BE2C (cell line): ENCODE data around the gene CSF2.
"Not testable (repeated sequence)": the region's sequence is repeated elsewhere in the genome, so short reads cannot be mapped to it uniquely, and the experiment has no call there.

Experiments
- DNase-seq: peaks from one replicate; pipeline ENCODE4 v3.0.0-alpha.2; 2020
- H3K27me3 ChIP-seq: fragments of 250-450 bp; sonication (Bioruptor Pico); 2 replicates; pipeline ENCODE4 v1.5.1; 2020; ENCODE audit warnings: mild to moderate bottlenecking
- H3K36me3 ChIP-seq: fragments of 250-450 bp; sonication (Bioruptor Pico); 2 replicates; pipeline ENCODE4 v1.5.1; 2020; ENCODE audit warnings: mild to moderate bottlenecking
- H3K4me1 ChIP-seq: fragments of 250-450 bp; sonication (Bioruptor Pico); 2 replicates; pipeline ENCODE4 v1.5.1; 2020
- H3K4me3 ChIP-seq: 2 replicates; pipeline ENCODE4 v1.5.1; 2011; ENCODE audit warnings: low read depth, low read length
- H3K9me3 ChIP-seq: fragments of 250-450 bp; sonication (Bioruptor Pico); 2 replicates; pipeline ENCODE4 v1.5.1; 2020
- CTCF ChIP-seq: IDR thresholded peaks from 2 replicates; pipeline ENCODE4 v1.5.1; 2012; ENCODE audit warnings: mild to moderate bottlenecking, low read depth, low read length

CSF2 gene

GRCh38 chr5:132103969-132104391 is 30.4 kb downstream of the CSF2 start:
- H3K9me3 ChIP-seq, result no peaks in the 10 kb centered on the region
- no peaks in the 10 kb centered on the region for H3K36me3 ChIP-seq
- no peak for DNase-seq
- peaks cover 29% of the 10 kb centered on the region for H3K4me1 ChIP-seq
- no peak for TF ChIP-seq CTCF
- no peaks in the 10 kb centered on the region for H3K27me3 ChIP-seq
- H3K4me3 ChIP-seq, result no peak overlapping the region

- no peaks in the 10 kb centered on the region for H3K36me3 ChIP-seq
- no peak for TF ChIP-seq CTCF
- DNase-seq, result no peak
- H3K4me1 ChIP-seq, result peaks cover 29% of the 10 kb centered on the region
- no peaks in the 10 kb centered on the region for H3K27me3 ChIP-seq
- H3K4me3 ChIP-seq, result no peak overlapping the region
- H3K9me3 ChIP-seq, result no peaks in the 10 kb centered on the region
Measured at GRCh38 chr5:132104556-132104955, 31.0 kb downstream of the CSF2 start.

- Histone ChIP-seq H3K36me3 (no peaks in the 10 kb centered on the region), H3K27me3 (no peaks in the 10 kb centered on the region), H3K4me3 (no peak overlapping the region), H3K9me3 (no peaks in the 10 kb centered on the region), H3K4me1 (peaks cover 29% of the 10 kb centered on the region)
- DNase-seq, result peak; percentile 77
- TF ChIP-seq CTCF, result no peak
Measured at GRCh38 chr5:132105688-132106087, 32.1 kb downstream of the CSF2 start.

DNA sequence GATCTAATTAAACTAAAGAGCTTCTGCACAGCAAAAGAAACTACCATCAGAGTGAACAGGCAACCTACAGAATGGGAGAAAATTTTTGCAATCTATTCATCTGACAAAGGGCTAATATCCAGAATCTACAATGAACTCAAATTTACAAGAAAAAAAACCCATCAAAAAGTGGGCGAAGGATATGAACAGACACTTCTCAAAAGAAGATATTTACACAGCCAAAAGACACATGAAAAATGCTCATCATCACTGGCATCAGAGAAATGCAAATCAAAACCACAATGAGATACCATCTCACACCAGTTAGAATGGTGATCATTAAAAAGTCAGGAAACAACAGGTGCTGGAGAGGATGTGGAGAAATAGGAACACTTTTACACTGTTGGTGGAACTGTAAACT is 34.9 kb downstream of the CSF2 start:
- not testable (repeated sequence) for DNase-seq, H3K27me3 ChIP-seq, H3K4me3 ChIP-seq, H3K9me3 ChIP-seq, H3K36me3 ChIP-seq
- peaks cover 17% of the 10 kb centered on the region for H3K4me1 ChIP-seq

- not testable (repeated sequence) for H3K36me3 ChIP-seq, H3K9me3 ChIP-seq, DNase-seq, H3K4me3 ChIP-seq, H3K27me3 ChIP-seq
- peaks cover 14% of the 10 kb centered on the region for H3K4me1 ChIP-seq
Measured at GRCh38 chr5:132108957-132109356, 35.4 kb downstream of the CSF2 start.

- Histone ChIP-seq H3K27me3 (no peaks in the 10 kb centered on the region), H3K9me3 (no peaks in the 10 kb centered on the region), H3K4me1 (peaks cover 10% of the 10 kb centered on the region), H3K4me3 (no peak overlapping the region), H3K36me3 (no peaks in the 10 kb centered on the region)
- no peak for TF ChIP-seq CTCF
- DNase-seq, result no peak
Measured at GRCh38 chr5:132109494-132110053, 36.0 kb downstream of the CSF2 start.

GRCh38 chr5:132110195-132110594 is 36.6 kb downstream of the CSF2 start:
- Histone ChIP-seq H3K4me1 (peaks cover 4% of the 10 kb centered on the region), H3K36me3 (no peaks in the 10 kb centered on the region), H3K9me3 (no peaks in the 10 kb centered on the region), H3K27me3 (no peaks in the 10 kb centered on the region), H3K4me3 (no peak overlapping the region)
- no peak for DNase-seq
- no peak for TF ChIP-seq CTCF
